Measurements from ENCODE around the gene CNOT1. TPM values are rescaled to one million over a fixed set of nuclear protein-coding genes. Genes with fewer than 3 reads are reported as not detected.

The CNOT1 gene
- total RNA-seq, 4 donors from 2014 or later = 122 to 257 (median 178) TPM

DNA sequence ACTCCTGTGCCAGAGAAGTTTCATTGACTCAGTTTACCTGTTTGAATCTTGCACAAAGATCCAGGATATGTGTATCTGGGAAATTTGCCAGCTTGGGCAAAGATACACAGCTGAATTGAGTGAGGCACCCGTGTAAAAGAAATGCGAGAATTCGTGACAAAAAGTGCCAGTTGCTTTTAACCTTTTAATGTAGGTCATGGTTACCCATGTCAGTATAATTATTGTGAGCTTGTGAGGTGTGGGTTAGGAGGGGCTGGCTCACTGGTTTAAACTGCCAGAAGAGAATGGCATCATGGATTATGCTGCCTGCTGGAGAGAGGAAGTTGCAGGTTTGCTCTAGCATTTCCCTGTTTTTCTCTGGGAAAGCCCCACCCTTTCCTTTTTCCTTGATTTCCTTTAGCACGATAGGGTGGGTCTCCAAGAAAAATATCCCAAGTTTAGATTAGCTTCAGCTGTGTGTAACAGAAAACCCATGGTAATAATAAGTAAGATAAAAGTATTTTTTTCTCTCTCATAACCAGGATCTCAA, 154.5 kb downstream of the CNOT1 start:
- Histone ChIP-seq H3K9me3 (no peaks in the 10 kb centered on the region), H3K27ac (no peak overlapping the region), H3K4me1 (no peaks in the 10 kb centered on the region), H3K4me3 (no peak overlapping the region), H3K36me3 (no peaks in the 10 kb centered on the region), H3K27me3 (peaks cover 6% of the 10 kb centered on the region)
- in situ Hi-C loops (cut with MboI; ENCODE audit: low pct_ligation_motif_present in 1 of 4, low pct_unique_long_range_greater_than_20kb in 1 of 4, low sequenced_read_pairs in 3 of 4) (loop anchor here in 1 of 4 donors (25.0 kb wide), 1 partner anchor 463 kb away; the partner anchor contains the start of genes USB1 and ZNF319), intact Hi-C loops (cut with DNase I; ENCODE audit: low total_unique reads) (no loop called here)
- no peak for TF ChIP-seq POLR2A (IDR thresholded peaks at IDR 0.05)
- TF ChIP-seq, protein P1, sequence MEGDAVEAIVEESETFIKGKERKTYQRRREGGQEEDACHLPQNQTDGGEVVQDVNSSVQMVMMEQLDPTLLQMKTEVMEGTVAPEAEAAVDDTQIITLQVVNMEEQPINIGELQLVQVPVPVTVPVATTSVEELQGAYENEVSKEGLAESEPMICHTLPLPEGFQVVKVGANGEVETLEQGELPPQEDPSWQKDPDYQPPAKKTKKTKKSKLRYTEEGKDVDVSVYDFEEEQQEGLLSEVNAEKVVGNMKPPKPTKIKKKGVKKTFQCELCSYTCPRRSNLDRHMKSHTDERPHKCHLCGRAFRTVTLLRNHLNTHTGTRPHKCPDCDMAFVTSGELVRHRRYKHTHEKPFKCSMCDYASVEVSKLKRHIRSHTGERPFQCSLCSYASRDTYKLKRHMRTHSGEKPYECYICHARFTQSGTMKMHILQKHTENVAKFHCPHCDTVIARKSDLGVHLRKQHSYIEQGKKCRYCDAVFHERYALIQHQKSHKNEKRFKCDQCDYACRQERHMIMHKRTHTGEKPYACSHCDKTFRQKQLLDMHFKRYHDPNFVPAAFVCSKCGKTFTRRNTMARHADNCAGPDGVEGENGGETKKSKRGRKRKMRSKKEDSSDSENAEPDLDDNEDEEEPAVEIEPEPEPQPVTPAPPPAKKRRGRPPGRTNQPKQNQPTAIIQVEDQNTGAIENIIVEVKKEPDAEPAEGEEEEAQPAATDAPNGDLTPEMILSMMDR (IDR thresholded peaks at IDR 0.05) = no peak
- no peak for TF ChIP-seq POLR2AphosphoS5 (IDR thresholded peaks at IDR 0.05)
- TF ChIP-seq EP300 (IDR thresholded peaks at IDR 0.05; ENCODE audit: low read depth) = no peak
- WGBS, 2 donors (ENCODE audit: low coverage in 1 of 2) = 42 to 50% methylated on average over 4 of the region's 4 CpGs
- DNase-seq = no peak

DNA sequence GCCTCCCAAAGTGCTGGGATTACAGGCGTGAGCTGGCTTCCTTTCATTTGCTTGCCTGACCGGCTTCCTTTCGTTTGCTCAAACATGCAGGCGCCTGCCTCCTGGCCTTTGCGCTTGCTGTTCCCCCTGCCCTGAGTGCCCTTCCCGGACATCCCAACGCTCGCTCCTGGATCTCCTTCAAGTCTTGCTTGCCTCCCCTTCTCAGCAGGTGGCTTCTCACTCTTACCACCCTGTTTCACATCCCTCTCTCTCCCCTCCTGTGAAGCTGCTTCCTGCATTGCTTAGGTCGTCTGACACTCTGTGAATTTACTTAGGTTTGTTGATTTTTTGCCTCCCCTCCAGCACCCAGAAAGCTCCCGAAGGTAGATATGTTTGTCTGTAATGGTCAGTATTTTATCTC, 155.3 kb downstream of the CNOT1 start:
- WGBS, 2 donors (ENCODE audit: low coverage in 1 of 2) = 66 to 75% methylated on average over 8 to 10 of the region's 10 CpGs
- H3K9me3 ChIP-seq = no peaks in the 10 kb centered on the region

GRCh38 chr16:58472827-58473226, 156.8 kb downstream of the CNOT1 start:
- no peaks in the 10 kb centered on the region for H3K36me3 ChIP-seq
- peaks cover 22% of the 10 kb centered on the region for H3K27me3 ChIP-seq
- 98% methylated on average over 3 of the region's 3 CpGs; no CpG with 5 or more reads in 1 of the 2 donors for WGBS, 2 donors (ENCODE audit: low coverage in 1 of 2)
- no peak overlapping the region for H3K27ac ChIP-seq
- no peak overlapping the region for H3K4me3 ChIP-seq
- TF ChIP-seq, protein P1 (IDR thresholded peaks at IDR 0.05) = no peak
- TF ChIP-seq POLR2A (IDR thresholded peaks at IDR 0.05) (no peak), POLR2AphosphoS5 (IDR thresholded peaks at IDR 0.05) (no peak), EP300 (IDR thresholded peaks at IDR 0.05; ENCODE audit: low read depth) (no peak)
- no peak for DNase-seq
- H3K9me3 ChIP-seq = no peaks in the 10 kb centered on the region
- intact Hi-C loops (cut with DNase I; ENCODE audit: low total_unique reads) (no loop called here), in situ Hi-C loops (cut with MboI; ENCODE audit: low pct_ligation_motif_present in 1 of 4, low pct_unique_long_range_greater_than_20kb in 1 of 4, low sequenced_read_pairs in 3 of 4) (no loop called here)
- no peaks in the 10 kb centered on the region for H3K4me1 ChIP-seq

More for the DNA sequence above, 155.3 kb downstream of the CNOT1 start:
- in situ Hi-C loops (cut with MboI; ENCODE audit: low pct_ligation_motif_present in 1 of 4, low pct_unique_long_range_greater_than_20kb in 1 of 4, low sequenced_read_pairs in 3 of 4) = no loop called here
- H3K27ac ChIP-seq = no peak overlapping the region
- H3K27me3 ChIP-seq = peaks cover 10% of the 10 kb centered on the region
- TF ChIP-seq, protein P1 (IDR thresholded peaks at IDR 0.05) = no peak
- no peak for TF ChIP-seq POLR2A (IDR thresholded peaks at IDR 0.05)
- TF ChIP-seq POLR2AphosphoS5 (IDR thresholded peaks at IDR 0.05) = no peak
- TF ChIP-seq EP300 (IDR thresholded peaks at IDR 0.05; ENCODE audit: low read depth) = no peak
- no peak for DNase-seq
- H3K36me3 ChIP-seq = no peaks in the 10 kb centered on the region
- no peaks in the 10 kb centered on the region for H3K4me1 ChIP-seq
- H3K4me3 ChIP-seq = no peak overlapping the region
- intact Hi-C loops (cut with DNase I; ENCODE audit: low total_unique reads) = no loop called here

DNA sequence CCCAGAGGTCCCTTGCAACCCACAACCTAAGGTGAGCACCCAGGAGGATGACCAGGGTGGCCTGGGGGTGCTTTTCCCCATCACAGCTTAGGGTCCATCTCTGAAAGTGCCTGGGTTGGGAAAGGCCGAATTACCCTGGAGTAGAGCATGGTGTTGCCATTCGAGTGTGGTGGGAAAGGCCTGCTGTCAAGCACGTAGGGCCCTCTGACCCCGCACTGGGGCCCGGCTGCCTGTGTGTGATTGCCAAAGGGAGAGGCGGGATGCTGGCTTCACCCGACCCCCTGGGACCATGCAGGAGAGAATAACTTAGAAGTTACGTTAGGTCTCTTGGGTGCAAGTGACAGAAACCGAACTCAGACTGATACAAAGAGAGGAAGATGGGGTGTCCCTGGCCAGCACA, 157.4 kb downstream of the CNOT1 start:
- Histone ChIP-seq H3K4me3 (no peak overlapping the region), H3K9me3 (no peaks in the 10 kb centered on the region), H3K4me1 (no peaks in the 10 kb centered on the region), H3K27ac (no peak overlapping the region), H3K36me3 (no peaks in the 10 kb centered on the region), H3K27me3 (peaks cover 28% of the 10 kb centered on the region)
- 76% methylated on average over 9 of the region's 9 CpGs; no CpG with 5 or more reads in 1 of the 2 donors for WGBS, 2 donors (ENCODE audit: low coverage in 1 of 2)
- in situ Hi-C loops (cut with MboI; ENCODE audit: low pct_ligation_motif_present in 1 of 4, low pct_unique_long_range_greater_than_20kb in 1 of 4, low sequenced_read_pairs in 3 of 4) = no loop called here
- no peak for TF ChIP-seq POLR2A (IDR thresholded peaks at IDR 0.05)
- TF ChIP-seq POLR2AphosphoS5 (IDR thresholded peaks at IDR 0.05) = no peak
- TF ChIP-seq, protein P1 (IDR thresholded peaks at IDR 0.05) = no peak
- TF ChIP-seq EP300 (IDR thresholded peaks at IDR 0.05; ENCODE audit: low read depth) = no peak
- intact Hi-C loops (cut with DNase I; ENCODE audit: low total_unique reads) = no loop called here
- DNase-seq = no peak

Data from transverse colon (tissue), 4 donors.